Dermis blood vessel endothelial cell (primary cell): ENCODE measurements around the gene SETD9. TPM values are rescaled to one million over a fixed set of nuclear protein-coding genes. Genes with fewer than 3 reads are reported as not detected.

ENCODE experiments used
- DNase-seq: peaks from one replicate; pipeline ENCODE4 v3.0.0; 2010
- total RNA-seq: library from RNA; depleted of rRNA; stranded (reverse); fragments of >200 nt; gene quantifications from 2 replicates; pipeline ENCODE4 v1.2.3, GENCODE V29; 2014

SETD9 gene
- total RNA-seq, 1 donor from 2014 or later = 10.2 TPM

DNA sequence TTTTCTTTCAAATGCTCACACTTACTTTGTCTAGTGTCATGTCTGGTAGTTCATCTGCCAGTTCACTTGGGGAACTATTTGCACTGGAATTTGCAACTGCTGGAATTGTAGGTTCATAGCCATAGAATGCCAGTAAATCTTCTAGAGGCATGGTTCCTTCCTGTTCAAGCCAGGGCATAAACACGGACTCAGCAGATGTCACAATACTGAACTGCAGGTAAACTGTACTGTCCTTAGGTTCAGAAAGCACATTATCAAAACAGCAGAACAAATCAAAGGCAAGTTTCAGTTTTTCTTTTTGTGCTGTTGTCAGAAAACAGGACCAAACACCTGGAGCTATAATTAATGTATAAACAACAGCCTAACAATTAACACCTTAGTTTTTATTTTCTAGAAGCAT is 29.5 kb downstream of the SETD9 start:
- DNase-seq = no peak

GRCh38 chr5:56941981-56942380 is 32.6 kb downstream of the SETD9 start:
- no peak for DNase-seq

- no peak for DNase-seq
Measured at GRCh38 chr5:56947052-56947451, 37.7 kb downstream of the SETD9 start.

- peak; percentile 70 for DNase-seq
Measured at GRCh38 chr5:56950626-56951125, 41.3 kb downstream of the SETD9 start.

GRCh38 chr5:56951126-56951945 is 41.9 kb downstream of the SETD9 start:
- DNase-seq = peak; percentile 40

- DNase-seq = peak; percentile 82
Measured at GRCh38 chr5:56951946-56952691, 42.7 kb downstream of the SETD9 start, which contains the start of gene MIER3. Gene MIER3 (minus strand): TSS chr5:56952123. CDS start chr5:56952102, 21 bp downstream.

GRCh38 chr5:56954262-56954661 is 44.9 kb downstream of the SETD9 start:
- DNase-seq = no peak

DNA sequence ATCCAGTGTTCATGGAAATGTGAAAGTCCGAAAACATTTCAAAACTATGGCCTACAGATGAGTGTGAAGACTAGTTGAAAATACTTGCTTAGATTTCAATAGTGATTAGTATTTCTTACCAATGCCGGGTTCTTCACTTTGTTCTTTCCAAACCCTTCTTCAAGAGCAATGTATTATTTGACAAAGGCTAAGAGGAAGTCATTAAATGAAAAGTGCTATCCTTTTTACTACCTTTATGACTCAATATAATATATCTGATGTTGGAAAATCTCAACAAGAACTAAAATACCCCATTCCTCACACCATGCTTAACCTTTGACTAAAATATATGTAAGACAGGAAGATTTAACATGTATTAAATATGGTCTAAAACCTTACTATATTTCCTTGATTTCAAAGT is 49.2 kb downstream of the SETD9 start:
- DNase-seq = no peak

- DNase-seq = no peak
Measured at GRCh38 chr5:56959326-56959725, 49.9 kb downstream of the SETD9 start.

DNA sequence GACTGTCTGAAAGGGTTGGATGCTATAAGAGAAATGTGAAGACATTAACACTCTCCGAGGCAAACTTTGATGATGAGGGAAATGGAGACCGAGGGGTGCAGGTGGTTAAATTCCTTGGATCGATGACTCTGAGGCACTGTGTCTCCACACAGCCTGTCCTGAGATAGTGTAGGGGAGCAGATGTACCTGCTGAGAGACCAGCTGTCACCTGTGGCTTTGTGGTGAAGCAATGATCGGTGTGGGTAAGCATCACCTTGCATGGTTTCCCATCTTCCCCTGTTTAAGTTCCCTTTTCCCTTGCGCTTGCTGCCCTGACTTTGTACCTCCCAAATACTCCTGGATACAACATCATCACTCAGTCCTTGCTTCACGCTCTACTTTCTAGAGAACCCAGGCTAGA is 52.4 kb downstream of the SETD9 start:
- no peak for DNase-seq

DNA sequence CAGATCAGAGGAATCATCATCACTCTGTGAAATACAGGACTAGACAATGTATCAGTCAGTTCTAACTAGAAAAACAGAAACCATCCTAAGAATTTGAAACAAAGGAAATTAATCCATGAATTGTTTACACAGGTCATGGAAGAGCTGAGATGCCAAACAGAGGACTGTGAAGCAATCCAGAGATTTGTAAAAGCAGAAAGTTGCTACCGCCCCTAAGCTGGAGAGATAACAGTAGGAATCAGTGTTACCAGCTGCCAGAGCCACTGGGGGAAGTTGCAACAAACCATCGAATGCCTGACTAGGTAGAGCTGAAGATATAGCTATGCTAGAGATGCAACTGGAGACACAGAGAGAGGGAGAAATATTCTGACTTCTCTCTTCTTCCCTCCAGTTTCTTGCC is 52.9 kb downstream of the SETD9 start:
- no peak for DNase-seq

DNA sequence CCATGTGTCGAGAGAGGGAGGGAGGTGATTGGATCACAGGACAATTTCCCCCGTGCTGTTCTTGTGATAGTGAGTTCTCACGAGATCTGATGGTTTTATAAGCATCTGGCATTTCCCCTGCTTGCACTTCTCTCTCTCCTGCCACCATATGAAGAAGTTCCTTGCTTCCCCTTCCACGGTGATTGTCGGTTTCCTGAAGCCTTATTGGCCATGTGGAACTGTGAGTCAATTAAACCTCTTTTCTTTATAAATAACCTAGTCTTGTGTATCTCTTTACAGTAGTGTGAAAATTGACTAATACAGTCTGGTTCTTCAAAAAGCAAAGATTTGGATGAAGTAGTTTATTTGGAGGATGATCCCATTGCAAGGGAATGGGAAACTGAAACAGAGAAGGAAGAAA is 53.9 kb downstream of the SETD9 start:
- no peak for DNase-seq

DNA sequence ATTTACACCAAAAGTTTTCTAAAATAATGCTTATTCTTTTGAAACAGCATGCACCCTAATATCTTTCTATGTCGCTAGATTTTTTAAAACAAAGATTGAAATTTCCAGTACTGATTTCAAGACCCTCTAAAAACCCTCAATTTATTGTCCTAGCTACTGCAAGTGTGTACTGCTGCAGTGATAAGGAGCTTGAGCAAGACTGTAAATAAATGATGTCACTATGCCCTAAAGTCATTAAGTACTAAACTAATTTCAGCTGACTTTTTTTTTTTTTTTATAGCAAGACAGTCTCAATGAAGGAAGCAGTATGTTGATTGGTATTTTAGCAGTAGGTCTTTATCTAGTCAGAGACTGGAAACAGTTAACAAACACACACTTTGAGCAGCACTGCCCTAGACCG is 54.8 kb downstream of the SETD9 start:
- DNase-seq = no peak

Other genes with a start within 250 kb of the SETD9 start
- gene MAP3K1, start 94.0 kb upstream of the SETD9 start, total RNA-seq = 50.5 and 55.1 TPM in 2 replicates
- 35.9 and 42.0 TPM in 2 replicates for gene MIER3, start 42.5 kb downstream of the SETD9 start, total RNA-seq